Cortex of kidney (tissue), 1 donor: ENCODE data around the gene ALDH9A1.
A peak's percentile ranks its signal among the peaks of the same experiment; 100 is the strongest.
"Not testable (repeated sequence)": the region's sequence is repeated elsewhere in the genome, so short reads cannot be mapped to it uniquely, and the experiment has no call there.

Source experiments
- DNase-seq: peaks from one replicate; lab custom pipeline; 2025; lab: John Stamatoyannopoulos, UW

ALDH9A1 gene

GRCh38 chr1:165645654-165646366 lies 52.6 kb downstream of the ALDH9A1 start:
- DNase-seq, result no peak

DNA sequence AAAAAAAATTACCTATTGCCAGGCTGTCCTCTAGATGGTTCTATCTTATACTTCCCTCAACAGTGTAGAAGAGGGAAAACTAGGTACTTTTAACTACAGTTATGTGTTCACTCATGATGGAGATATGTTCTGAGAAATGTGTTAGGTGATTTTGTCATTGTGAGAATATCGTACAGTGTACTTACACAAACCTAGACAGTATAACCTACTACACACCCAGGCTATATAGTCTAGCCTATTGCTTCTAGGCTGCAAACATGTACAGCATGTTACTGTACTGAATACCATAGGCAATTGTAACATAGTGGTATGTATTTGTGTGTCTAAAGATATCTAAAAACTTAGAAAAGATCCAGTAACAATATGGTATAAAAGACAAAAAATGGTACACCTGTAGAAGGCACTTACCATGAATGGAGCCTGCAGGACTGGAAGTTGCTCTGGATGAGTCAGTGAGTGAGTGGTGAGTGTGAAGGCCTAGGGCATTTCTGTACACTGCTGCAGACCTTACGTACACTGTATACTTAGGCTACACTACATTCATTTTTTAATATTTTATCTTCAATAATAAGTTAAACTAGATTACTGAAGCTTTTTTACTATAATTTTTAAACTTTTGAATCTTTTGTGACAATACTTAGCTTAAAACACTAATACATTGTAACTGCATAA lies 54.2 kb downstream of the ALDH9A1 start:
- no peak for DNase-seq

DNA sequence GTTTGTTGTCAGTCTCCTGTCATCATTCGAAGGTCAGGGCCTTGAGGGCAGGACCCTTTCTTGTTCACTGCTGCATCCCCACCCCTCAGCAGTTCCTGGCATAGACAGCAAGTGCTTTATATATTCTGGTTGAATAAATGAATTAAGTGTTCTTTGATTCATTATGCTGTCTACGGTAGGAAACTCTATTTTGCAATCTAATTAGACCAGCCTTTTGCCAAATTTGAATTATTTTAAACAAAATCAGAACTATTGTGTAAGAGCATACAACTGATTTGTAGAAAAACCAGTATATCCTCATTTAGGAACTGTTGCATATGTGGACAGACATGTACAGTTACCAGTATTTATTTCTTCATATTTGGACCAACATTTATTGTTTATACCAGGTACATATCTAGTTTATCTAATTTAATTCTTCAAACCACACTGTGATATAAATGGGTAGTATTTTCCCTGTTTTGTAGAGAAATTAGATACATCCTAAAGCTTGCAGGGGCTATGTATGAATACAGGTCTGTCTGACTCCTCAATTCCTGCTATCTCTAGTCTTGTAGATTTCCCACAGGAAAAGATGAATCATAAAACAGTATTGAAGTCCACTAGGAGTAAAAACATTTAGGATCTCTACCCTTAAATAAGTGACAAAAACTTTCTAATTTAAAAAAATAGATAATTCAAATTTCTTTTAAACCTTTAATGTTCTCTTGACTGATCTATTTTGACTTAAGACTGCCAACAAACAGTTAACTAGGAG lies 57.0 kb downstream of the ALDH9A1 start:
- no peak for DNase-seq

GRCh38 chr1:165639821-165640623 lies 58.3 kb downstream of the ALDH9A1 start:
- DNase-seq, result no peak

GRCh38 chr1:165638211-165638610 lies 60.2 kb downstream of the ALDH9A1 start:
- not testable (repeated sequence) for DNase-seq

GRCh38 chr1:165637427-165637826 lies 60.9 kb downstream of the ALDH9A1 start:
- no peak for DNase-seq

DNA sequence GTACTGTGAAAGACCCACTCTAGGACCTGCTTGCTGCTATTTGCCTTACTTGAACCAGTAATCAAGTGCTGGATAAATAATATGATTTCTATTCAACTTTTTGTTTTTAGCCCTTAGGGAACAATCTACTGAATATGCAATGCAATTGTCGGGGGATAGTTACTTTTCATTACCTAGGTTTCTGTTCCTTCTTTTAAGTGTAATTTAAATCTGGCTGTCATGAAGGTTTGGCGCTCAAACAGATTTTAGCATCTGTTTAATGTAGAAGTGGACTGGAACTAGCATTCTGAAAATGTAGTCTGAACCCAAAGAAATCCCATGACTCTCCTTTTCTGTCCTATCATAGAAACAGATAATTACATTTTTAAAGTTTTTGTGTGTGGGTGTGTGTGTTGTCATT lies 62.5 kb downstream of the ALDH9A1 start:
- DNase-seq, result no peak

- no peak for DNase-seq
Observed at GRCh38 chr1:165635329-165635728, 63.0 kb downstream of the ALDH9A1 start.

DNA sequence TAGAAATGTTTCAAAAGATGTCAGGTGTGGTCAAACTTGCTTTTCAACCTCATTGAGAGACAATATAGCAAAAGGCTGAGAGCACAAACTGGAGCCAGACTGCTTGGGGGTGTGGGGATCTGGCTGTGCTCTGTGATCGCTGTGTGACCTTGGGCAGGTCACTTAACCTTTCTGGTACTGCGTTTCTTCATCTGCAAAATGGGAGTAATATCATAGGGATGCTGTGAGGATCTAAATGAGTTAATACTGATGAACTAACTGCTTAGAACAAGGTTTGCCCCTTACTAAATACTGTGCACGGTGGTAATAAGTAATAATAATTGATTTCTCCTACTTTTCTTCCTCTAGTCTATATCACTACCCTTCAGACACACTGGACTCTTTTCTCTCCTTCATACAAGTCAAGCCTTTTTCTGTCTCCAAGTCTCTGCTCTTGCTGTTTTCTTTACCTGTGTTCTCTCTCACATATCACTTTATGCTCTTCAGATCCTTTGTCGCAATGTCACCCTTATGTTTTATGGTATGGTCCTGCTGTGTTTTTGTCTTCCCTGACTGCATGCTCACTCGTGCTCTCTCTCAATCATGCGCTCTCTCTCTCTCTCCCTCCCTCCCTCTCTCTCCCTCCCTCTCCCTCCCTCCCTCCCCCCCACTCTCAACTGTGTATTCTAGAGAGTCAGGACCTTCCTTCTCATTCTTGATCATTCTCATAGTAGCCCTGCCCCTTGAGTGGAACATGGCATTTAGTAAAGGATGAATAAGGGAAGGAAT lies 64.0 kb downstream of the ALDH9A1 start:
- no peak for DNase-seq

- DNase-seq, result no peak
Observed at GRCh38 chr1:165633614-165634013, 64.7 kb downstream of the ALDH9A1 start.

GRCh38 chr1:165632491-165632890 lies 65.9 kb downstream of the ALDH9A1 start:
- DNase-seq, result no peak

GRCh38 chr1:165632152-165632469 lies 66.3 kb downstream of the ALDH9A1 start:
- DNase-seq, result no peak

- no peak for DNase-seq
Observed at GRCh38 chr1:165631342-165632151, 66.8 kb downstream of the ALDH9A1 start.

DNA sequence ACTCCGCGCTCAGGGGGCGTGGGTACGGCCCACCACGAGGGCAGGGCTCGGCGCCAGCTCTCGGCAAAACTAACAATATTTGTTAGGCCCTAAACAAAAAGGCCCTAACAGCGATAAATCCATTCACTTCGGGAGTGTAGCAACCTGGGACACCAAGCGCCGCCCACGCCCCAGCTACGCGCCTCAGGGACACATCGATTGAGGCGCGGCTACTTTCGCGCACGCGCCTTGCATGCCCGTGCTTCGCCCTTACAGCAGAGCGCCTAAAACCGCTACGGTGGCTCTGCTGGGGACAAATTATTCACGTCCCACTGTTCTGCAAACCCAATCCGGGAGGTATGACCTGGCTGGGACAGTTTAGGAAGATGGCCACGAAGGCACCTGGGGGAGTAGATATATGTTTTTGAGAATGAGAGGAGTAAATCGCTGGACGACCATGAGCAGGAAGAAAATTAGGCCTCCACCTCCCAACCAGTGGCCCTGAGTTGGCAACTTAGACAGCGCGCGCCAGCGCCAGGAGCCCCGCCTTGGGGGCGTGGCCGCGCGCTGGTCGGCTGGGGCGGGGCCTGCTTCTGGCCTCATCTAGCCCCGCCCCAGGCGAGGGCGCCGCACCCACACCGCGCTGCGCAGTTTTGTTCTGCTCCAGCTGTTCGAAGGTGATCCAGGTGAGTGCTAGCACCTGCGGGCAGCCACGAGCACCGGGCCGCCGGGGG lies 67.6 kb downstream of the ALDH9A1 start, which contains the start of gene MGST3:
Gene MGST3, plus strand, starts transcription at position 606 of the 713 bp plus-strand sequence. CDS start 18,614 bp downstream, outside the sequence.
- DNase-seq, result peak; percentile 27

DNA sequence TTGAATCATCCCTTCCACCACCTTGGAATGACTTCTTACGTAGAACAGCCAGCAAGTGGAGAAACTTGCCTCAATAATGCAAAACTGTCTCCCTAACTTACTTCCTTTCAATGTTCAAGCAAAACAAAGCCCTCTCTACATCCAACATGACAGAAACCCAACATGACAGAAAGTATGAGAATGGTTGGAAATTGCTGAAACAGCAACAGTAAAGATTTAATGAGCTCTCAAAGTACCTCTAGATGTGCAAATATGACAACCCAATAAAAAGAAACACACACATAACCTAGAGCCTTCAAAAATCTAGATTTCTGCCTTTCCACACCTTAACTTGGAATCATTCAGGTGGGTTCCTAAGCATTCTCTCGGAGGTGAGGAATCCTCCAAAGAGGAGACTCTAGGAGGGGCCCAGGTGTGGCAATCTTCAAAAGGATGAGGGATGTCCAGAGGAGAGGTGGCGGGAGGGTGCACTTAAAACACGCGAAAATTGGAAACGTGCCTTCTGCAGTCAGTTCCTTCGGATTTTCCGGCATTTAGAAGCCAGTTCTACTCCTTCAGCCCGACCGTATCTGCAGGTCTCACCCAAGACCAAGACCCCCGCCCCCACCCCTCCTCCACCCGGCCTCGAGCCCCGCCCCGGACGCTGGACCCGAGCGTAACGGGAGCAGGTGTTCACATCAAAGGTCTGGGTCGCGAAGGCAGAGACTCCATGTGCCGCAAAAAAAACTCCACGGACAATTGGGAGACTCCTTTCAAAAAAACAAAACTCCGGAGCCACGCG lies 68.3 kb downstream of the ALDH9A1 start:
- DNase-seq, result no peak

GRCh38 chr1:165629151-165629550 lies 69.2 kb downstream of the ALDH9A1 start:
- no peak for DNase-seq

GRCh38 chr1:165628147-165628822 lies 70.1 kb downstream of the ALDH9A1 start:
- DNase-seq, result no peak

- no peak for DNase-seq
Observed at GRCh38 chr1:165624441-165624840, 73.9 kb downstream of the ALDH9A1 start.
